HT-29 (cell line): Measurements from ENCODE around the gene ARHGAP29. TPM values are rescaled to one million over a fixed set of nuclear protein-coding genes. Genes with fewer than 3 reads are reported as not detected.

ENCODE experiments used
- DNase-seq: peaks from one replicate; pipeline ENCODE4 v3.0.0-alpha.2; 2015; ENCODE audit warnings: low spot score
- total RNA-seq: library from RNA; depleted of rRNA; stranded (reverse); fragments of >200 nt; shearing (Covaris generic); gene quantifications from 2 replicates; pipeline ENCODE4 v1.2.3, GENCODE V29; 2014; rRNA removed

ARHGAP29 gene
- total RNA-seq, 1 experiment from 2014 or later, result 18.6 TPM

DNA sequence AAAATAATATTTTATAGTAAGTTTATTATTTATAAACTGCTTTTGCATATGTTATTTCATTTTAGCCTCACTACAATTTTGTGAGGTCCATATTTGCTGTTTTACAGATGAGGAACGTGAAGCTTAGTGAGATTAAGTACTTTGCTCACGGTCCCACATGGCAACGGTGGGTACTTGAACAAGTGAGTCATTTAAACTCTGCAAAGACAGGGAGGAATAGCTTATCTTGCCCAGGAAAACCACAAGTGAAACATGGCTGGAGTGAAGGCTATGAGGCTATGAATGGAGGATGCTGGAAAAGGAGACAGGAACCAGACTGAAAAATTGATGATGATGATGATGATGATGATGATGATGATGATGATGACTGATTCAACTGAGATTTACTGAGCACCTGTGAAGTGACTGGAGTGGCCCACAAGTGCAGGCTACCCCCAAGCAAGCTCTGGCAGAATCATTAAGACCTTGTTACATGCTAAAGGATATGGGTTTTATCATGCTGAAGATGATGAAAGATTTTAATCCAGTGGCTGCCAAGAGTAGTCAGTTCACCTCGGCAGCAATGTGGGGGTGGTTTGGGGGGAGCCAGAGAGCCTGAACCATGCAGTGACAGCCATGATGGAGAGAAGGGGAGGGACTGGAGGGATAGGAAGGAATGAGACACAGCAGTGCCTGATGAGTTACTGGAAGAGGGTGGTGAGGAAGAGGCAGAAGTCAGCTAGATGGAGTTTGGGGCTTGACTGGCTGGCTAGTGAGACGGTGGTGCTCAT, 115.0 kb downstream of the ARHGAP29 start:
- DNase-seq, result no peak

Other genes with a start within 250 kb of the ARHGAP29 start
- 0.29 TPM in 1 of 2 replicates, not detected in the other for gene ABCA4, start 116.4 kb downstream of the ARHGAP29 start, total RNA-seq
- 25.0 and 27.5 TPM in 2 replicates for gene ABCD3, start 180.8 kb upstream of the ARHGAP29 start, total RNA-seq